ENCODE data around the gene ST8SIA1. TPM values are rescaled to one million over a fixed set of nuclear protein-coding genes. Genes with fewer than 3 reads are reported as not detected.

The ST8SIA1 gene
- total and polyA plus RNA-seq, 7 donors: 0.06 to 1.3 (median 0.42) TPM

GRCh38 chr12:22283508-22283907, 51.0 kb downstream of the ST8SIA1 start:
- TF ChIP-seq CTCF (IDR thresholded peaks at IDR 0.05): no peak
- Histone ChIP-seq H3K4me1 (no peaks in the 10 kb centered on the region), H3K9me3 (no peaks in the 10 kb centered on the region), H3K27ac (no peak overlapping the region), H3K4me3 (no peak overlapping the region), H3K36me3 (ENCODE audit: insufficient read depth in 1 of 2, low read depth in 1 of 2) (no peaks in the 10 kb centered on the region), H3K27me3 (ENCODE audit: insufficient read depth in 3 of 3, low read length in 2 of 3) (no peaks in the 10 kb centered on the region)
- DNase-seq (no peak), ATAC-seq (no peak)
- WGBS, 3 donors: 38 to 70% (median 44%) methylated on average over 4 of the region's 4 CpGs
- intact Hi-C loops (cut with DNase I): no loop called here

GRCh38 chr12:22283006-22283506, 51.5 kb downstream of the ST8SIA1 start:
- no peak overlapping the region for H3K4me3 ChIP-seq
- ATAC-seq: peak in 2 of 4 donors; percentile 40 to 67
- H3K27ac ChIP-seq: peak overlapping the region; percentile 38
- intact Hi-C loops (cut with DNase I): no loop called here
- H3K9me3 ChIP-seq: no peaks in the 10 kb centered on the region
- H3K4me1 ChIP-seq: no peaks in the 10 kb centered on the region
- no peak for DNase-seq
- H3K27me3 ChIP-seq (ENCODE audit: insufficient read depth in 3 of 3, low read length in 2 of 3): no peaks in the 10 kb centered on the region
- no peaks in the 10 kb centered on the region for H3K36me3 ChIP-seq (ENCODE audit: insufficient read depth in 1 of 2, low read depth in 1 of 2)
- no peak for TF ChIP-seq CTCF (IDR thresholded peaks at IDR 0.05)
- WGBS, 3 donors: 13 to 25% (median 17%) methylated on average over 3 of the region's 3 CpGs

- Histone ChIP-seq H3K27ac (peak overlapping the region; percentile 38), H3K27me3 (ENCODE audit: insufficient read depth in 3 of 3, low read length in 2 of 3) (no peaks in the 10 kb centered on the region), H3K9me3 (no peaks in the 10 kb centered on the region), H3K36me3 (ENCODE audit: insufficient read depth in 1 of 2, low read depth in 1 of 2) (no peaks in the 10 kb centered on the region), H3K4me1 (no peaks in the 10 kb centered on the region), H3K4me3 (no peak overlapping the region)
- intact Hi-C loops (cut with DNase I): no loop called here
- WGBS, 3 donors: 48 to 64% (median 50%) methylated on average over 6 of the region's 6 CpGs
- no peak for DNase-seq
- peak in 2 of 4 donors; percentile 34 to 67 for ATAC-seq
- no peak for TF ChIP-seq CTCF (IDR thresholded peaks at IDR 0.05)
Measured at GRCh38 chr12:22282283-22282682, 52.2 kb downstream of the ST8SIA1 start.

- Histone ChIP-seq H3K4me3 (no peak overlapping the region), H3K27me3 (ENCODE audit: insufficient read depth in 3 of 3, low read length in 2 of 3) (peaks cover 0 to 8% (median 4%) of the 10 kb centered on the region in 3 donors), H3K36me3 (ENCODE audit: insufficient read depth in 1 of 2, low read depth in 1 of 2) (no peaks in the 10 kb centered on the region), H3K9me3 (no peaks in the 10 kb centered on the region), H3K27ac (no peak overlapping the region), H3K4me1 (no peaks in the 10 kb centered on the region)
- no peak for DNase-seq
- no peak for ATAC-seq
- TF ChIP-seq CTCF (IDR thresholded peaks at IDR 0.05): no peak
- intact Hi-C loops (cut with DNase I): no loop called here
- 52 to 75% (median 54%) methylated on average over 3 of the region's 3 CpGs for WGBS, 3 donors
Measured at GRCh38 chr12:22276867-22277266, 57.6 kb downstream of the ST8SIA1 start.

GRCh38 chr12:22276313-22276712, 58.2 kb downstream of the ST8SIA1 start:
- H3K9me3 ChIP-seq: no peaks in the 10 kb centered on the region
- peaks cover 0 to 8% (median 4%) of the 10 kb centered on the region in 3 donors for H3K27me3 ChIP-seq (ENCODE audit: insufficient read depth in 3 of 3, low read length in 2 of 3)
- peak; percentile 15 to 52 for DNase-seq
- intact Hi-C loops (cut with DNase I): no loop called here
- peak in 2 of 4 donors; percentile 14 to 21 for ATAC-seq
- H3K4me1 ChIP-seq: no peaks in the 10 kb centered on the region
- 37 to 63% (median 39%) methylated on average over 5 of the region's 5 CpGs for WGBS, 3 donors
- no peaks in the 10 kb centered on the region for H3K36me3 ChIP-seq (ENCODE audit: insufficient read depth in 1 of 2, low read depth in 1 of 2)
- H3K4me3 ChIP-seq: no peak overlapping the region
- TF ChIP-seq CTCF (IDR thresholded peaks at IDR 0.05): no peak
- peak overlapping the region; percentile 53 for H3K27ac ChIP-seq
